HL-60 (cell line): Measurements from ENCODE around the gene SERPINA4.

Source experiments
- DNase-seq, 2 experiments: peaks; one replicate each; pipeline ENCODE4 v3.0.0-alpha.2; 2010 to 2020; ENCODE audit warnings: low read depth in 1 of 2, low spot score in 1 of 2
- H3K27ac ChIP-seq: fragments of 250-450 bp; sonication (Bioruptor Pico); replicated peaks from 2 replicates; pipeline ENCODE4 v1.5.1; 2020; ENCODE audit warnings: mild to moderate bottlenecking, moderate library complexity
- H3K27me3 ChIP-seq: fragments of 250-450 bp; sonication (Bioruptor Pico); 2 replicates; pipeline ENCODE4 v1.5.1; 2021; ENCODE audit warnings: mild to moderate bottlenecking, moderate library complexity; ENCODE audit not compliant: insufficient read depth, poor library complexity, severe bottlenecking
- H3K4me3 ChIP-seq: replicated peaks from 2 replicates; pipeline ENCODE4 v1.5.1; 2011; ENCODE audit warnings: mild to moderate bottlenecking, control low read depth, low read length; ENCODE audit not compliant: insufficient read depth
- GABPA ChIP-seq: IDR thresholded peaks from 2 replicates; pipeline ENCODE4 v1.6.1; 2012; ENCODE audit warnings: low read depth
- POLR2AphosphoS5 ChIP-seq: IDR thresholded peaks from 2 replicates; pipeline ENCODE4 v1.6.1; 2012; ENCODE audit warnings: low read depth
- SPI1 ChIP-seq: IDR thresholded peaks from 2 replicates; pipeline ENCODE4 v1.6.1; 2012; ENCODE audit warnings: low read depth, mild to moderate bottlenecking, borderline replicate concordance
- TF ChIP-seq, protein P1 (sequence below): IDR thresholded peaks from one replicate; pipeline ENCODE4 v1.5.1; 2011; ENCODE audit warnings: low read length, control low read depth, inconsistent platforms; ENCODE audit not compliant: insufficient read depth
- TF ChIP-seq, protein P2 (sequence below): IDR thresholded peaks from 2 replicates; pipeline ENCODE4 v1.6.1; 2012; ENCODE audit warnings: low read depth; ENCODE audit not compliant: insufficient replicate concordance

SERPINA4 gene

DNA sequence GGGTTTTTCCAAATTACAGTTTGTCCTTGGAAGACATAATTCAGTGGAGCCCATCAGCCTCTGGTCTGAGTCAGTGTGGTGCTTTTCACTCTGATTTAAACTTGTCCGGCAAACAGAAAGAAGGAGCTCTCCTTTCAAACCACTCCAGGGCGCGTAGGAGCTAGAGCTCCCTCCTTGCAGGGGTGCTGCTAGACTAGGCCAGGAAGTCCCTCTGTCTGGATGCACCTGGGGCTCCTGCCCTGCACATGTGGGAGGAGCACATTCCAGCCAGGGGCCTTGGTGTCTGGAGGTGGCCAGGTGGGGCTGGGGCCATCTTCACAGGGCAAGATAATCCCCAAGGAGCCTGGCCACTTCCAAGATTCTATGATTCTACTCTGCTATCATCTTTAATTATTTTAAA is 54.0 kb downstream of the SERPINA4 start:
- no peak overlapping the region for H3K4me3 ChIP-seq
- no peak for DNase-seq
- no peak for TF ChIP-seq GABPA
- TF ChIP-seq, protein P1, sequence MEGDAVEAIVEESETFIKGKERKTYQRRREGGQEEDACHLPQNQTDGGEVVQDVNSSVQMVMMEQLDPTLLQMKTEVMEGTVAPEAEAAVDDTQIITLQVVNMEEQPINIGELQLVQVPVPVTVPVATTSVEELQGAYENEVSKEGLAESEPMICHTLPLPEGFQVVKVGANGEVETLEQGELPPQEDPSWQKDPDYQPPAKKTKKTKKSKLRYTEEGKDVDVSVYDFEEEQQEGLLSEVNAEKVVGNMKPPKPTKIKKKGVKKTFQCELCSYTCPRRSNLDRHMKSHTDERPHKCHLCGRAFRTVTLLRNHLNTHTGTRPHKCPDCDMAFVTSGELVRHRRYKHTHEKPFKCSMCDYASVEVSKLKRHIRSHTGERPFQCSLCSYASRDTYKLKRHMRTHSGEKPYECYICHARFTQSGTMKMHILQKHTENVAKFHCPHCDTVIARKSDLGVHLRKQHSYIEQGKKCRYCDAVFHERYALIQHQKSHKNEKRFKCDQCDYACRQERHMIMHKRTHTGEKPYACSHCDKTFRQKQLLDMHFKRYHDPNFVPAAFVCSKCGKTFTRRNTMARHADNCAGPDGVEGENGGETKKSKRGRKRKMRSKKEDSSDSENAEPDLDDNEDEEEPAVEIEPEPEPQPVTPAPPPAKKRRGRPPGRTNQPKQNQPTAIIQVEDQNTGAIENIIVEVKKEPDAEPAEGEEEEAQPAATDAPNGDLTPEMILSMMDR: no peak
- no peak for TF ChIP-seq SPI1
- TF ChIP-seq, protein P2, sequence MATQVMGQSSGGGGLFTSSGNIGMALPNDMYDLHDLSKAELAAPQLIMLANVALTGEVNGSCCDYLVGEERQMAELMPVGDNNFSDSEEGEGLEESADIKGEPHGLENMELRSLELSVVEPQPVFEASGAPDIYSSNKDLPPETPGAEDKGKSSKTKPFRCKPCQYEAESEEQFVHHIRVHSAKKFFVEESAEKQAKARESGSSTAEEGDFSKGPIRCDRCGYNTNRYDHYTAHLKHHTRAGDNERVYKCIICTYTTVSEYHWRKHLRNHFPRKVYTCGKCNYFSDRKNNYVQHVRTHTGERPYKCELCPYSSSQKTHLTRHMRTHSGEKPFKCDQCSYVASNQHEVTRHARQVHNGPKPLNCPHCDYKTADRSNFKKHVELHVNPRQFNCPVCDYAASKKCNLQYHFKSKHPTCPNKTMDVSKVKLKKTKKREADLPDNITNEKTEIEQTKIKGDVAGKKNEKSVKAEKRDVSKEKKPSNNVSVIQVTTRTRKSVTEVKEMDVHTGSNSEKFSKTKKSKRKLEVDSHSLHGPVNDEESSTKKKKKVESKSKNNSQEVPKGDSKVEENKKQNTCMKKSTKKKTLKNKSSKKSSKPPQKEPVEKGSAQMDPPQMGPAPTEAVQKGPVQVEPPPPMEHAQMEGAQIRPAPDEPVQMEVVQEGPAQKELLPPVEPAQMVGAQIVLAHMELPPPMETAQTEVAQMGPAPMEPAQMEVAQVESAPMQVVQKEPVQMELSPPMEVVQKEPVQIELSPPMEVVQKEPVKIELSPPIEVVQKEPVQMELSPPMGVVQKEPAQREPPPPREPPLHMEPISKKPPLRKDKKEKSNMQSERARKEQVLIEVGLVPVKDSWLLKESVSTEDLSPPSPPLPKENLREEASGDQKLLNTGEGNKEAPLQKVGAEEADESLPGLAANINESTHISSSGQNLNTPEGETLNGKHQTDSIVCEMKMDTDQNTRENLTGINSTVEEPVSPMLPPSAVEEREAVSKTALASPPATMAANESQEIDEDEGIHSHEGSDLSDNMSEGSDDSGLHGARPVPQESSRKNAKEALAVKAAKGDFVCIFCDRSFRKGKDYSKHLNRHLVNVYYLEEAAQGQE: no peak
- TF ChIP-seq POLR2AphosphoS5: no peak

DNA sequence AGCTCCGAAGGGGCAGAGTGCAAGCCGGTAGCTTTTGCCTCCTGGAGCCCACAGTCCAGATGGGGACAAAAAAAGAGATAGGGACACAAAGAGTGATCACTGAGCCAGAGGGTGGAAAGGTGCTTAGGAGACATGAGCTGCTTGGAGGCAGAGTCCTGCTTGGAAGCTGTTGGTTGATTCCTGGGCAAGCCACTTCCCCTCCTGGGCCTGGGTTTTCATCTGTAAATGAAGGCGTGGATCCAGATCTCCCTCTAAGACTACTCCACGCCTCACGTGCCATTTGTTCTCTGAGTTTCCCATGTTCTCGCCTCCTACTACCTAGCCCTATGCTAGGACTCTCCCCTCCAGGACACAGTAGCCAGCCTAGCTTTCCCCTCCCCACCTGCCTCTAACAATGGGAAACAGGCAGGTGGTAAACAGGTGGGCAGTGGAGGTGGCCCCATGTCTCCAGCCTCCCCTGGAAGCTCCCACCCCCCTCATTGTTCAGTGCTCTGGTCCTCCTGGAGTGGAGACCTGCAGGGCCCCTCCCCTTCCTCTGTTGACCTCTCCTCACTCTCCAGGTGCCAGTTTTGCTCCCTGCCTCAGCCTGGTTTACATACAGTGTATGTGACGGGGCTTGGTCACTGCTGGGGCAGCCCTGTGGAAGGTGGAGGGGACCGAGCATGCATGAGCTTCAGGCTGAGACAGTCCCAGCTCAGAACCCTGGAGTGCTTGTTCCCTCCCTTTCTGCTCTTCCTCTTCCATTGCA is 54.8 kb downstream of the SERPINA4 start:
- DNase-seq: no peak
- H3K27me3 ChIP-seq: no peaks in the 10 kb centered on the region
- no peak overlapping the region for H3K4me3 ChIP-seq
- TF ChIP-seq GABPA (no peak), SPI1 (no peak), POLR2AphosphoS5 (no peak)
- TF ChIP-seq, protein P1: no peak
- TF ChIP-seq, protein P2: no peak
- H3K27ac ChIP-seq: no peak overlapping the region

More for the DNA sequence above, 54.0 kb downstream of the SERPINA4 start:
- Histone ChIP-seq H3K27me3 (no peaks in the 10 kb centered on the region), H3K27ac (no peak overlapping the region)

DNA sequence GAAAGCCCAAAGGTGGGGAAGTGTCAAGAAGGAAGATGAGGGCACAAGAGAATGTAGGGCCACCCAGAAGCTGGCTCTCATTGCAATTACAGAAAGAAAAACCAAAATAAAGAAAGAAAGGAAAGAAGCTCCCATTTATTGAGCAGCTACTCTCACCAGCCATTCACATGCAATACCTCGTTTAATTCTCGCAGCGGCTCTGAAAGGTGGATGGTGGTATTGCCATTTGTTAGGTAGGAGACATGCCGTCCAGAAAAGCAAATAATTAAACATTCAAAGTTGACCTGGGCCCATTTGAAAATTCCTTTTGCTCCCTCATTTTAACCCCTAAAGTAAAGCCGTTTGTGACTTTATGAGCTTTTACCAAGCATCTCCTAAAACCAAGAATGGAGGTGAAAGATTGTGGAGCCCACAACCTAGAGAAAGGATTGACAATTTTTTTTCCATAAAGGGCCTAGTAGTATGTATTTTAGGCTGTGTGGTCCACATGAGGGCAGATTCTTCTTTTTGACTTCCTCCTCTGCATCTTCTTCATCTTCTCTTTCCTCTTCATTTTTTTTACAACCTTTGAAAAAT is 56.2 kb downstream of the SERPINA4 start:
- no peaks in the 10 kb centered on the region for H3K27me3 ChIP-seq
- no peak overlapping the region for H3K4me3 ChIP-seq
- no peak for TF ChIP-seq POLR2AphosphoS5
- no peak for TF ChIP-seq GABPA
- TF ChIP-seq, protein P1: no peak
- TF ChIP-seq, protein P2: no peak
- TF ChIP-seq SPI1: no peak
- H3K27ac ChIP-seq: no peak overlapping the region
- DNase-seq: no peak
